ENCODE results near the gene BCL11A.

DNA sequence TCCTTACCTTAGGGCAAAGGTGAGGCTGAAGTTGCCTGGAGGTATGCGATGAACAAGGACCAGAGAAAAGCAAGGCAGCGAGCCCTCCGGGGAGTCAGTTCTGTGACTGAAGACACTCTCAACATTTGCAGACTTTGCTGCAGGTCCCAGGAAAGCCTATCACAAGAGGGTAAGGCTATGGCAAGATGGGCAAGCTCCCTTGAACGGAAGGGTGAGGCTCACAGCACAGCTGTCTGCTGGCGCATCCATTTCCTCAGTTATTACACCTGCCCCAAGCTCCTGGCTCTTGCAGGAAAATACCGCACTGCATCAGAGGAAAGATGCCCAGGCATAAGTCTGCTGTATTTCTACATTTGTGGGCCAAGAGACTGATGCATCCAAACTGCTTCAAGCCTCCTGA, 141.4 kb downstream of the BCL11A start:
- TF ChIP-seq, protein P1, sequence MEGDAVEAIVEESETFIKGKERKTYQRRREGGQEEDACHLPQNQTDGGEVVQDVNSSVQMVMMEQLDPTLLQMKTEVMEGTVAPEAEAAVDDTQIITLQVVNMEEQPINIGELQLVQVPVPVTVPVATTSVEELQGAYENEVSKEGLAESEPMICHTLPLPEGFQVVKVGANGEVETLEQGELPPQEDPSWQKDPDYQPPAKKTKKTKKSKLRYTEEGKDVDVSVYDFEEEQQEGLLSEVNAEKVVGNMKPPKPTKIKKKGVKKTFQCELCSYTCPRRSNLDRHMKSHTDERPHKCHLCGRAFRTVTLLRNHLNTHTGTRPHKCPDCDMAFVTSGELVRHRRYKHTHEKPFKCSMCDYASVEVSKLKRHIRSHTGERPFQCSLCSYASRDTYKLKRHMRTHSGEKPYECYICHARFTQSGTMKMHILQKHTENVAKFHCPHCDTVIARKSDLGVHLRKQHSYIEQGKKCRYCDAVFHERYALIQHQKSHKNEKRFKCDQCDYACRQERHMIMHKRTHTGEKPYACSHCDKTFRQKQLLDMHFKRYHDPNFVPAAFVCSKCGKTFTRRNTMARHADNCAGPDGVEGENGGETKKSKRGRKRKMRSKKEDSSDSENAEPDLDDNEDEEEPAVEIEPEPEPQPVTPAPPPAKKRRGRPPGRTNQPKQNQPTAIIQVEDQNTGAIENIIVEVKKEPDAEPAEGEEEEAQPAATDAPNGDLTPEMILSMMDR (IDR thresholded peaks at IDR 0.05) = no peak
- TF ChIP-seq POLR2A (IDR thresholded peaks at IDR 0.05) = no peak
